Stimulated activated CD4-positive, alpha-beta T cell treated with anti-CD3 and anti-CD28 coated beads, Interleukin-1b, Interleukin-23, amount 100 ng/mL, for 48 hours (primary cell): ENCODE measurements around the gene GTPBP1.

Source experiments
- DNase-seq: peaks from one replicate; pipeline ENCODE4 v3.0.0-alpha.2; 2020

The GTPBP1 gene

GRCh38 chr22:38761202-38762162, 55.7 kb downstream of the GTPBP1 start:
- no peak for DNase-seq

- DNase-seq: no peak
Measured at GRCh38 chr22:38762551-38762983, 56.8 kb downstream of the GTPBP1 start.

- DNase-seq: no peak
Measured at GRCh38 chr22:38766076-38766777, 60.5 kb downstream of the GTPBP1 start.

- no peak for DNase-seq
Measured at GRCh38 chr22:38767313-38767712, 61.6 kb downstream of the GTPBP1 start.

- no peak for DNase-seq
Measured at GRCh38 chr22:38768036-38768435, 62.3 kb downstream of the GTPBP1 start.

- DNase-seq: no peak
Measured at GRCh38 chr22:38770257-38770949, 64.7 kb downstream of the GTPBP1 start.

- no peak for DNase-seq
Measured at GRCh38 chr22:38772623-38772873, 66.8 kb downstream of the GTPBP1 start.

GRCh38 chr22:38773363-38773946, 67.7 kb downstream of the GTPBP1 start:
- DNase-seq: no peak

- DNase-seq: no peak
Measured at GRCh38 chr22:38774496-38775166, 68.9 kb downstream of the GTPBP1 start.

- no peak for DNase-seq
Measured at GRCh38 chr22:38775656-38776055, 69.9 kb downstream of the GTPBP1 start.

GRCh38 chr22:38776086-38776485, 70.3 kb downstream of the GTPBP1 start:
- DNase-seq: no peak

- no peak for DNase-seq
Measured at GRCh38 chr22:38777087-38777671, 71.4 kb downstream of the GTPBP1 start.

- no peak for DNase-seq
Measured at GRCh38 chr22:38781033-38781432, 75.3 kb downstream of the GTPBP1 start.

GRCh38 chr22:38782402-38783094, 76.8 kb downstream of the GTPBP1 start:
- no peak for DNase-seq
